ENCODE results near the gene SLC4A3. TPM values are rescaled to one million over a fixed set of nuclear protein-coding genes. Genes with fewer than 3 reads are reported as not detected.

Gene SLC4A3
- total and polyA plus RNA-seq, 2 donors (not counting 3 experiments of a cell fraction or from before 2014, with no cell fraction given) = 0.29 to 0.35 TPM

GRCh38 chr2:219596954-219597551, 30.4 kb upstream of the SLC4A3 start:
- intact Hi-C loops (cut with micrococcal nuclease) = loop anchor here (1.0 kb wide), 4 partner anchors 26 to 209 kb away; partner anchors contain the start of genes CHPF and OBSL1
- H3K27me3 ChIP-seq (ENCODE audit: control insufficient read depth in 2 of 2, insufficient read depth in 2 of 2, low read length in 2 of 2) = no peaks in the 10 kb centered on the region
- H4K20me1 ChIP-seq (replicated peaks; ENCODE audit: control insufficient read depth, extremely low read depth, insufficient read depth, low read length) = no peaks in the 10 kb centered on the region
- TF ChIP-seq GATA2 (IDR thresholded peaks at IDR 0.05; ENCODE audit: insufficient read depth, insufficient read length, low read depth, low read length) (no peak), EZH2 (IDR thresholded peaks at IDR 0.05; ENCODE audit: borderline replicate concordance, low read depth, low read length, severe bottlenecking) (no peak), MYC (IDR thresholded peaks at IDR 0.05; ENCODE audit: low read depth, low read length) (no peak), CTCF (IDR thresholded peaks at IDR 0.05; ENCODE audit: extremely low read depth in 1 of 2, insufficient read depth in 1 of 2, low read depth in 1 of 2, low read length in 2 of 2) (no peak), MAX (IDR thresholded peaks at IDR 0.05; ENCODE audit: insufficient read depth, insufficient read length) (no peak), POLR2A (IDR thresholded peaks at IDR 0.05; ENCODE audit: low read depth, low read length) (no peak), POLR2AphosphoS5 (IDR thresholded peaks at IDR 0.05; ENCODE audit: insufficient read depth, low read depth, low read length) (no peak), JUN (IDR thresholded peaks at IDR 0.05; ENCODE audit: borderline replicate concordance, insufficient read depth, insufficient read length, low read depth) (no peak), FOS (IDR thresholded peaks at IDR 0.05; ENCODE audit: borderline replicate concordance, insufficient read depth, low read length) (no peak)
- H3K9ac ChIP-seq (replicated peaks; ENCODE audit: extremely low read depth, insufficient read depth, low read length) = peak overlapping the region; percentile 90
- H3K4me1 ChIP-seq (ENCODE audit: control insufficient read depth, extremely low read depth, insufficient read depth, low read length) = peaks cover 12% of the 10 kb centered on the region
- peak; percentile 55 for FAIRE-seq
- DNase-seq (ENCODE audit: low read depth, low spot score) = no peak
- H2AFZ ChIP-seq (ENCODE audit: low read depth, low read length) = peak overlapping the region; percentile 98
- peak overlapping the region; percentile 47 to 76 (median 67) for H3K4me3 ChIP-seq (replicated peaks in 1 of 3; ENCODE audit: insufficient read depth in 1 of 3, low read depth in 1 of 3, low read length in 3 of 3)
- H3K4me2 ChIP-seq (ENCODE audit: insufficient read depth, low read length) = peak overlapping the region; percentile 81
- no peaks in the 10 kb centered on the region for H3K9me3 ChIP-seq (replicated peaks; ENCODE audit: control insufficient read depth, insufficient read depth, low read length)
- no peaks in the 10 kb centered on the region for H3K79me2 ChIP-seq (ENCODE audit: control insufficient read depth, insufficient read depth, low read length)
- dilution Hi-C loops (cut with MboI; ENCODE audit: extremely low pct_ligation_motif_present, low sequenced_read_pairs) = no loop called here
- ChIA-PET CTCF (interaction anchor here (0.7 to 3.6 kb wide), 7 partner anchors 26 to 101 kb away, joined by 3 to 23 read pairs (median 4); partner anchors contain the start of gene OBSL1), POLR2A (interaction anchor here (0.7 kb wide), 1 partner anchor 31 kb away, joined by 5 read pairs; no protein-coding TSS in a partner anchor)
- H3K36me3 ChIP-seq (ENCODE audit: control insufficient read depth in 2 of 2, extremely low read depth in 1 of 2, insufficient read depth in 2 of 2, low read length in 2 of 2) = peaks cover 0 to 9% of the 10 kb centered on the region in 2 experiments
- peak overlapping the region; percentile 86 for H3K27ac ChIP-seq (ENCODE audit: insufficient read depth, low read depth, low read length)
- TSS peak; percentile 92 for BruUV-seq (replicated peaks)
- no peaks in the 10 kb centered on the region for H3K9me1 ChIP-seq (replicated peaks; ENCODE audit: control insufficient read depth, extremely low read depth, insufficient read depth, low read length)
